K562 (cell line): ENCODE data around the gene GET3. TPM values are rescaled to one million over a fixed set of nuclear protein-coding genes. Genes with fewer than 3 reads are reported as not detected.

Experiments
- CTCFL ChIP-seq: IDR thresholded peaks from 2 replicates; pipeline ENCODE4 v1.6.1; 2011; ENCODE audit warnings: borderline replicate concordance, low read depth, mild to moderate bottlenecking, moderate library complexity, low read length; ENCODE audit not compliant: insufficient read depth, poor library complexity, severe bottlenecking
- HIVEP1 ChIP-seq: fragments of 250-450 bp; sonication (Bioruptor Pico); IDR thresholded peaks from 2 replicates; pipeline ENCODE4 v1.4.0; 2020; ENCODE audit warnings: mild to moderate bottlenecking
- MITF ChIP-seq: IDR thresholded peaks from 2 replicates; pipeline ENCODE4 v1.6.1; 2014; ENCODE audit warnings: antibody characterized with exemption
- NFATC3 ChIP-seq: fragments of 450-650 bp; IDR thresholded peaks from 2 replicates; pipeline ENCODE4 v1.6.1; 2017; ENCODE audit warnings: mild to moderate bottlenecking
- NKRF ChIP-seq: fragments of 450-650 bp; IDR thresholded peaks from 2 replicates; pipeline ENCODE4 v1.6.1; 2016; ENCODE audit warnings: borderline replicate concordance
- PATZ1 ChIP-seq: fragments of 250-450 bp; sonication (Bioruptor Pico); IDR thresholded peaks from 2 replicates; pipeline ENCODE4 v1.5.0; 2020; ENCODE audit warnings: mild to moderate bottlenecking, borderline replicate concordance
- RBBP5 ChIP-seq: fragments of 200-600 bp; sonication (generic); IDR thresholded peaks from 2 replicates; pipeline ENCODE4 v1.6.1; 2012; ENCODE audit warnings: borderline replicate concordance, mild to moderate bottlenecking, low read length, control low read depth, inconsistent platforms; ENCODE audit not compliant: insufficient read depth, poor library complexity, severe bottlenecking
- TOE1 ChIP-seq, 2 experiments: fragments of 450-650 bp in 1 of 2; sonication (generic) in 1 of 2; formaldehyde crosslinking in 1 of 2; IDR thresholded peaks; 2 replicates each; pipeline versions ENCODE4 v1.7.1 to v1.8.0; 2016 to 2022; ENCODE audit warnings: borderline replicate concordance in 2 of 2, mild to moderate bottlenecking in 2 of 2, antibody characterized with exemption in 1 of 2, inconsistent platforms in 1 of 2, low read depth in 1 of 2, missing genetic modification reagents in 1 of 2, moderate library complexity in 1 of 2
- ZEB2 ChIP-seq: fragments of 450-650 bp; IDR thresholded peaks from 2 replicates; pipeline ENCODE4 v1.6.1; 2016
- ZNF436 ChIP-seq: fragments of 250-450, 450-650 bp; sonication (Bioruptor Pico); formaldehyde crosslinking; IDR thresholded peaks from 2 replicates; pipeline ENCODE4 v1.7.0; 2020; ENCODE audit warnings: mild to moderate bottlenecking
- ZNF449 ChIP-seq: fragments of 250-450 bp; sonication (Bioruptor Pico); IDR thresholded peaks from 2 replicates; pipeline ENCODE4 v1.8.0; 2022; ENCODE audit warnings: moderate library complexity, mild to moderate bottlenecking, inconsistent platforms
- ZNF830 ChIP-seq: fragments of 250-450 bp; sonication (Bioruptor Pico); IDR thresholded peaks from 2 replicates; pipeline ENCODE4 v1.5.0; 2021; ENCODE audit warnings: mild to moderate bottlenecking
- ZSCAN29 ChIP-seq: fragments of 450-650 bp; IDR thresholded peaks from 2 replicates; pipeline ENCODE4 v1.6.1; 2017
- polyA plus RNA-seq, 8 experiments: library from polyadenylated mRNA; depleted of rRNA in 4 of 8; stranded (reverse) in 5 of 8; unstranded in 3 of 8; fragments of >200 nt; fragmentation: Nextera tagmentation in 2 of 8; fragmentation: Illumina TruSeq in 1 of 8; extraction: Ambion mirVana in 2 of 8; extraction: Trizol in 1 of 8; gene quantifications; 2 replicates each; pipeline versions ENCODE4 v1.2.1 to v1.2.3, GENCODE V29; 2011 to 2014; ENCODE audit warnings: inconsistent platforms in 1 of 8, missing spikeins in 1 of 8
- total RNA-seq, 7 experiments: library from RNA; depleted of rRNA in 6 of 7; stranded (reverse); fragments of >200 nt in 6 of 7; fragmentation: Illumina TruSeq in 2 of 7; extraction: Trizol in 2 of 7; gene quantifications; 2 replicates each; pipeline versions ENCODE4 v1.2.1 to v1.2.3, GENCODE V29; 2011 to 2021; ENCODE audit warnings: low replicate concordance in 1 of 7

Gene GET3
- total and polyA plus RNA-seq, 9 of the 15 experiments (the other 6 are each of a cell fraction or from before 2014, with no cell fraction given), result 8.3 to 83.5 (median 51.8) TPM

- no peak for TF ChIP-seq CTCFL
- no peak for TF ChIP-seq PATZ1 (CRISPR knock-in tag)
- TF ChIP-seq ZEB2, result peak; percentile 83
- TF ChIP-seq NFATC3, result no peak
- peak; percentile 77; the same call in 1 of the 2 replicates for TF ChIP-seq ZNF830 (CRISPR knock-in tag)
- no peak for TF ChIP-seq ZNF449 (CRISPR knock-in tag)
- no peak for TF ChIP-seq ZNF436 (CRISPR knock-in tag)
- TF ChIP-seq MITF, result 0 out of 2 replicates have a peak, but pooled peaks have one; percentile 35
- TF ChIP-seq HIVEP1 (CRISPR knock-in tag), result 0 out of 2 replicates have a peak, but pooled peaks have one; percentile 49
- peak; percentile 63; the same call in 1 of the 2 replicates for TF ChIP-seq NKRF
- peak; percentile 29 for TF ChIP-seq RBBP5
- TF ChIP-seq ZSCAN29, result no peak
- peak; percentile 60; the same call in 1 of the 2 replicates for TF ChIP-seq TOE1 (IDR thresholded peaks at IDR 0.05; ENCODE audit: borderline replicate concordance)
- peak; percentile 74; the same call in 1 of the 2 replicates for TF ChIP-seq TOE1 (CRISPR knock-in tag; IDR thresholded peaks at IDR 0.05; ENCODE audit: borderline replicate concordance, low read depth)
Observed at GRCh38 chr19:12774588-12775555, 37.6 kb downstream of the GET3 start, which contains the start of gene HOOK2 (continued).
